ENCODE results near the gene TKT. TPM values are rescaled to one million over a fixed set of nuclear protein-coding genes. Genes with fewer than 3 reads are reported as not detected.

TKT gene
- total and polyA plus RNA-seq, 2 of the 13 experiments (the other 11 are each of a cell fraction or from before 2014, with no cell fraction given) = 150 to 238 TPM

GRCh38 chr3:53222183-53222901 is 33.5 kb downstream of the TKT start (continued):
- TF ChIP-seq, protein P1, sequence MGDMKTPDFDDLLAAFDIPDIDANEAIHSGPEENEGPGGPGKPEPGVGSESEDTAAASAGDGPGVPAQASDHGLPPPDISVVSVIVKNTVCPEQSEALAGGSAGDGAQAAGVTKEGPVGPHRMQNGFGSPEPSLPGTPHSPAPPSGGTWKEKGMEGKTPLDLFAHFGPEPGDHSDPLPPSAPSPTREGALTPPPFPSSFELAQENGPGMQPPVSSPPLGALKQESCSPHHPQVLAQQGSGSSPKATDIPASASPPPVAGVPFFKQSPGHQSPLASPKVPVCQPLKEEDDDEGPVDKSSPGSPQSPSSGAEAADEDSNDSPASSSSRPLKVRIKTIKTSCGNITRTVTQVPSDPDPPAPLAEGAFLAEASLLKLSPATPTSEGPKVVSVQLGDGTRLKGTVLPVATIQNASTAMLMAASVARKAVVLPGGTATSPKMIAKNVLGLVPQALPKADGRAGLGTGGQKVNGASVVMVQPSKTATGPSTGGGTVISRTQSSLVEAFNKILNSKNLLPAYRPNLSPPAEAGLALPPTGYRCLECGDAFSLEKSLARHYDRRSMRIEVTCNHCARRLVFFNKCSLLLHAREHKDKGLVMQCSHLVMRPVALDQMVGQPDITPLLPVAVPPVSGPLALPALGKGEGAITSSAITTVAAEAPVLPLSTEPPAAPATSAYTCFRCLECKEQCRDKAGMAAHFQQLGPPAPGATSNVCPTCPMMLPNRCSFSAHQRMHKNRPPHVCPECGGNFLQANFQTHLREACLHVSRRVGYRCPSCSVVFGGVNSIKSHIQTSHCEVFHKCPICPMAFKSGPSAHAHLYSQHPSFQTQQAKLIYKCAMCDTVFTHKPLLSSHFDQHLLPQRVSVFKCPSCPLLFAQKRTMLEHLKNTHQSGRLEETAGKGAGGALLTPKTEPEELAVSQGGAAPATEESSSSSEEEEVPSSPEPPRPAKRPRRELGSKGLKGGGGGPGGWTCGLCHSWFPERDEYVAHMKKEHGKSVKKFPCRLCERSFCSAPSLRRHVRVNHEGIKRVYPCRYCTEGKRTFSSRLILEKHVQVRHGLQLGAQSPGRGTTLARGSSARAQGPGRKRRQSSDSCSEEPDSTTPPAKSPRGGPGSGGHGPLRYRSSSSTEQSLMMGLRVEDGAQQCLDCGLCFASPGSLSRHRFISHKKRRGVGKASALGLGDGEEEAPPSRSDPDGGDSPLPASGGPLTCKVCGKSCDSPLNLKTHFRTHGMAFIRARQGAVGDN (CRISPR knock-in tag; IDR thresholded peaks at IDR 0.05) = peak; percentile 83
- TF ChIP-seq PRDM10 (CRISPR knock-in tag; IDR thresholded peaks at IDR 0.05; ENCODE audit: low read depth) (no peak), EZH2 (conservative IDR thresholded peaks at IDR 0.05; ENCODE audit: low read depth, low read length) (no peak), ZNF263 (CRISPR knock-in tag; IDR thresholded peaks at IDR 0.05) (peak; percentile 66; the same call in 1 of the 2 replicates), SNAI1 (CRISPR knock-in tag; IDR thresholded peaks at IDR 0.05; ENCODE audit: borderline replicate concordance) (no peak), ZNF331 (CRISPR knock-in tag; IDR thresholded peaks at IDR 0.05) (peak; percentile 37; the same call in 1 of the 2 replicates), ZNF550 (CRISPR knock-in tag; IDR thresholded peaks at IDR 0.05; ENCODE audit: borderline replicate concordance) (no peak), GATAD2A (CRISPR knock-in tag; IDR thresholded peaks at IDR 0.05) (peak; percentile 43), IRX3 (CRISPR knock-in tag; IDR thresholded peaks at IDR 0.05; ENCODE audit: borderline replicate concordance, low read depth) (no peak), HOXA3 (CRISPR knock-in tag; IDR thresholded peaks at IDR 0.05) (peak; percentile 40; the same call in 1 of the 2 replicates), NCOA1 (CRISPR knock-in tag; IDR thresholded peaks at IDR 0.05) (no peak), PATZ1 (CRISPR knock-in tag; IDR thresholded peaks at IDR 0.05) (peak; percentile 57)
- TF ChIP-seq, protein P2, sequence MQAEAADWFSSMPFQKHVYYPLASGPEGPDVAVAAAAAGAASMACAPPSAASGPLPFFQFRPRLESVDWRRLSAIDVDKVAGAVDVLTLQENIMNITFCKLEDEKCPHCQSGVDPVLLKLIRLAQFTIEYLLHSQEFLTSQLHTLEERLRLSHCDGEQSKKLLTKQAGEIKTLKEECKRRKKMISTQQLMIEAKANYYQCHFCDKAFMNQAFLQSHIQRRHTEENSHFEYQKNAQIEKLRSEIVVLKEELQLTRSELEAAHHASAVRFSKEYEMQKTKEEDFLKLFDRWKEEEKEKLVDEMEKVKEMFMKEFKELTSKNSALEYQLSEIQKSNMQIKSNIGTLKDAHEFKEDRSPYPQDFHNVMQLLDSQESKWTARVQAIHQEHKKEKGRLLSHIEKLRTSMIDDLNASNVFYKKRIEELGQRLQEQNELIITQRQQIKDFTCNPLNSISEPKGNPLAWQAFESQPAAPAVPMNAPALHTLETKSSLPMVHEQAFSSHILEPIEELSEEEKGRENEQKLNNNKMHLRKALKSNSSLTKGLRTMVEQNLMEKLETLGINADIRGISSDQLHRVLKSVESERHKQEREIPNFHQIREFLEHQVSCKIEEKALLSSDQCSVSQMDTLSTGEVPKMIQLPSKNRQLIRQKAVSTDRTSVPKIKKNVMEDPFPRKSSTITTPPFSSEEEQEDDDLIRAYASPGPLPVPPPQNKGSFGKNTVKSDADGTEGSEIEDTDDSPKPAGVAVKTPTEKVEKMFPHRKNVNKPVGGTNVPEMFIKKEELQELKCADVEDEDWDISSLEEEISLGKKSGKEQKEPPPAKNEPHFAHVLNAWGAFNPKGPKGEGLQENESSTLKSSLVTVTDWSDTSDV (CRISPR knock-in tag; IDR thresholded peaks at IDR 0.05) = 0 out of 2 replicates have a peak, but pooled peaks have one; percentile 67
- TF ChIP-seq, protein P3, sequence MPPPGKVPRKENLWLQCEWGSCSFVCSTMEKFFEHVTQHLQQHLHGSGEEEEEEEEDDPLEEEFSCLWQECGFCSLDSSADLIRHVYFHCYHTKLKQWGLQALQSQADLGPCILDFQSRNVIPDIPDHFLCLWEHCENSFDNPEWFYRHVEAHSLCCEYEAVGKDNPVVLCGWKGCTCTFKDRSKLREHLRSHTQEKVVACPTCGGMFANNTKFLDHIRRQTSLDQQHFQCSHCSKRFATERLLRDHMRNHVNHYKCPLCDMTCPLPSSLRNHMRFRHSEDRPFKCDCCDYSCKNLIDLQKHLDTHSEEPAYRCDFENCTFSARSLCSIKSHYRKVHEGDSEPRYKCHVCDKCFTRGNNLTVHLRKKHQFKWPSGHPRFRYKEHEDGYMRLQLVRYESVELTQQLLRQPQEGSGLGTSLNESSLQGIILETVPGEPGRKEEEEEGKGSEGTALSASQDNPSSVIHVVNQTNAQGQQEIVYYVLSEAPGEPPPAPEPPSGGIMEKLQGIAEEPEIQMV (CRISPR knock-in tag; IDR thresholded peaks at IDR 0.05; ENCODE audit: low read depth) = peak; percentile 36; the same call in 1 of the 2 replicates
